Measurements from ENCODE around the gene NDUFV2.
A peak's percentile ranks its signal among the peaks of the same experiment; 100 is the strongest.
"Not testable (repeated sequence)": the region's sequence is repeated elsewhere in the genome, so short reads cannot be mapped to it uniquely, and the experiment has no call there.

Gene NDUFV2

GRCh38 chr18:9102508-9103375 lies at the start of gene NDUFV2:
Gene NDUFV2, plus strand, starts transcription at chr18:9102699. Its CDS starts 45 bp downstream, at chr18:9102744.
- DNase-seq, result peak; percentile 99

GRCh38 chr18:9053814-9054213 lies 48.7 kb upstream of the NDUFV2 start:
- DNase-seq, result no peak

- DNase-seq, result no peak
Observed at GRCh38 chr18:9055185-9055584, 47.3 kb upstream of the NDUFV2 start.

GRCh38 chr18:9055626-9056025 lies 46.9 kb upstream of the NDUFV2 start:
- DNase-seq, result no peak

- DNase-seq, result no peak
Observed at GRCh38 chr18:9057646-9058045, 44.9 kb upstream of the NDUFV2 start.

DNA sequence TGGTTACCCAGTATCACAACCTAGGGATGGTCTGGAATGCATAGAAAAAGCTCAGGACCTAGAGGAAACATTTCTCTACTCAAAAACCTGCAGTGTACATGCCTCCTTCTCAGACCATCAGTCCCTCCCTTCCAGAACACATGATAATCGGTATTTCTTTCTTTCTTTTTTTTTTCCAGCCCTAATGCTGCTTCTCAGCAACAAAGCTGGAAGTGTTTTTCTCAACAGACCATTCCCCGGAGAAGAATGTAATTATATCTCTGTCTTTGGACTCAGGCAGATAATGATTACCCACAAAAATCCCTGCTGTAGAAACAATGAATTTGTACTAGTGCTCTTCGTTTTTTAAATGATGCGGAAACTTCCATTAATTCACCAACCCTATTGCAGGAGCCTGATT lies 44.1 kb upstream of the NDUFV2 start:
- no peak for DNase-seq

DNA sequence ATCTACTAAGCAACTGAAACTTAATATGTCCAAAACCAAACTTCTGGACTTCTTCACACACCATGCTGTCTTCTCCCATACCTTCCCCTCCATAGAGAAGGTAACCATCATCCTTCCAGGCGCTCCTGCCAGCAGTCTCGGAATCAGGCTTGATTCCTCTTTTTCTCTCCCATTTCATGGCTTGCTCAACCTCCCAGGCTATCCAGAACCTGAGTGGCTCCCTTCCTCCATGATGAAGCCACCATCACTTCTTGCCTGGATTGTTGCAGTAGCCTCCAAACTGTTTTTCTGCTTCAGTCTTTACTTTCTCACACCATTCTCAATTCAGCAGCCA lies 40.1 kb upstream of the NDUFV2 start:
- DNase-seq, result no peak

- DNase-seq, result no peak
Observed at GRCh38 chr18:9065864-9066263, 36.6 kb upstream of the NDUFV2 start.

GRCh38 chr18:9066358-9066757 lies 36.1 kb upstream of the NDUFV2 start:
- DNase-seq, result no peak

DNA sequence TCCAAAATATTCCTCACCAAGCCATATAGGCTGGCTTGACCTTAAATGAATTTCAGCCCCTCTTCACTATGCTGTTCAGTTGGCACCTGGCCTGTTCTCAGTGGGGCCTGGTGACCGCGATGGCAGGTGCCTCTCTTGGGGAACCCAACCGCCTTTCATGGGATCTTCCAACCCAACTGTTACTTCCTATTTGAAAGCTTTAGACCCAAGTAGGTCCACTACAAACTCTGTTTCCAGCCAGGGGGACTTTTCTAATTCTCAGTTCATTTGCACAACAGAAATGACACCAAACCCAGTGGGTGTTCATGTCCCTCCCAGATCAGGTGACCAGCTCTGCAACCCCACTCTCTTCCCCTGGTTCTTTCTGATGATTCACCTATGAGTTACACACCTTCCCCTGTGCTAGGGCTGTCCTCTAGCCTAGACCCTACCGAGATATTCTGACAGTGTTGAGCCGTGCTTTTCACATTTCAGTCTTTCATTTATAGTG lies 35.6 kb upstream of the NDUFV2 start:
- no peak for DNase-seq

DNA sequence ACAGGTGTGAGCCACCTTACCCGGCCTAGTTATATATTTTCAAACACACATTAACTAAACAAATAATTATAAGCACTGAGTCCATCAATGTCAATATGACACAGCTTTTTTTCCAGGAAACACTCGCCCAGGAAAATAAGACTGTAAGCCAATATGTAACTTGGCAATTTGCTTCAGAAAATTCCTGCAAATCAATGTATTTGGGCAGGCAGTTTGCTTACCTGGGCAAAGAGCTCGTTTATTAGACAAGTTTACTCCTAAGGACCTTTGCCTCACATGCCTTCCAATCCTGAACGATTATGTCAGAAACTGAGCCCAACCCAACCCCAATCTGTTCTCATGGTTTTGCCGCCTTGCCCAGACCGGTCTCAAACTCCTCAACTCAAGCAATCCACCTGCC lies 34.7 kb upstream of the NDUFV2 start:
- no peak for DNase-seq

DNA sequence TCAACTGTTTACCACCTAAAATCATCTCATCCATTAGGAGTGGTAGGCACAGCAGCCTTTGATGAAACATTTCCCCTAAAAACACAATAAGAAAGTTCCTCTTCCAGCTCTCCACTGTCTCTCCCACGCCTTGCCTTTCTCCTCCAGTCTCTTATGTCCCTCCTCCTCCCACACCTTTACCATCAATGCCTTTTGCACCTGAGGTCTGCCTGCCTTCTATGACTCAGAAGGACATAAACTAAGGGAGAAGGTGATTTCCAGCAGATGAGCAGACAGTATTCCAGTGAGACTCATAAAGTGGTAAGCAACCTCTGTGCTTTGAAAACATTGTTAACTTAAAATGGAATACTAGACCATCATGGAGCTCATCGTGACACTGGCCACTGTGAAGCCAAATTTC lies 34.2 kb upstream of the NDUFV2 start:
- no peak for DNase-seq

- no peak for DNase-seq
Observed at GRCh38 chr18:9069601-9070000, 32.9 kb upstream of the NDUFV2 start.

DNA sequence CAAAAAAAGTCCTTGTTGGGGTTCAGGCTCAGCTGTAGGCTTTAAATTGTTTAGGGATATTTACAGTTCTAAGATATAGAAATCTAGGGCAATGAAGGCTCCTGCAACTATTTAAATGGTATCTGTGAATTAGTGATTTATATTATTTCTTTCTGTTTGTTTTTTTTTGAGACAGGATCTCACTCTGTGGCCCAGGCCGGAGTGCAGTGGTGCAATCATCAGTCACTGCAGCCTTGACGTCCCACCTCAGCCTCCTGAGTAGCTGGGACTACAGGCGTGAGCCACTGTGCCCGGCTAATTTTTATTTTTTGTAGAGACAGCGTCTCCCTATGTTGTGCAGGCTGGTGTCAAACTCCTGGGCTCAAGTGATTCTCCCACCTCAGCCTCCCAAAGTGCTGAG lies 32.3 kb upstream of the NDUFV2 start:
- DNase-seq, result no peak

GRCh38 chr18:9079818-9080528 lies 22.5 kb upstream of the NDUFV2 start:
- DNase-seq, result peak; percentile 18

DNA sequence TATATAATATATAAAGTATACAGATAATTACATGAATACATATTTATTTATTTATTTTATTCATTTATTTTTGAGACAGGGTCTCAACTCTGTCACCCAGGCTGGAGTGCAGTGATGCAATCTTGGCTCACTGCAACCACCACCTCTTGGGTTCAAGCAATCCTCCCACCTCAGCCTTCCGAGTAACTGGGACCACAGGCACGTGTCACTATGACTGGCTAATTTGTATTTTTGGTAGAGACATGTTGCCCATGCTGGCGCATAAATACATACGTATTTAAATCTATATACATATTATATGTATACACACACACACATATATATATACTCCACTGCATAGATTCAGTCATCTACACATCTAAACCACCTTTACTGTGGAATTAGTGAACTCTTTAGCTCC lies 20.6 kb upstream of the NDUFV2 start:
- DNase-seq, result peak; percentile 75

- peak; percentile 71 for DNase-seq
Observed at GRCh38 chr18:9082711-9083510, 19.6 kb upstream of the NDUFV2 start.

DNA sequence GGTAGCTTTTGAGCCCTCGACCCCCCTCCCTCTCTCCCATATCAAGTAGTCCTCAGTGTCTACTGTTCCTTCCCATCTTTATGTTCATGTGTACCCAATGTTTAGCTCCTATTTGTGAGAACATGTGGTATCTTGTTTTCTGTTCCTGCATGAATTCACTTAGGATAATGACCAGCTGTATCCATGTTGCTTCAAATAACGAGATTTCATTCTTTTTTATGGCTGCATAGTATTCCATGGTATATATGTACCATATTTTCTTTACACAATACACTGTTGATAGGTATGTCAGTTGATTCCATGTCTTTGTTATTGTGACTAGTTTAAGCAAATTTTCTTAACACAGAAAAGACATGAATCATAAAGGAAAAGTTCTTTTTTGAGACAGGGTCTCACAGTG lies 16.5 kb upstream of the NDUFV2 start:
- no peak for DNase-seq

DNA sequence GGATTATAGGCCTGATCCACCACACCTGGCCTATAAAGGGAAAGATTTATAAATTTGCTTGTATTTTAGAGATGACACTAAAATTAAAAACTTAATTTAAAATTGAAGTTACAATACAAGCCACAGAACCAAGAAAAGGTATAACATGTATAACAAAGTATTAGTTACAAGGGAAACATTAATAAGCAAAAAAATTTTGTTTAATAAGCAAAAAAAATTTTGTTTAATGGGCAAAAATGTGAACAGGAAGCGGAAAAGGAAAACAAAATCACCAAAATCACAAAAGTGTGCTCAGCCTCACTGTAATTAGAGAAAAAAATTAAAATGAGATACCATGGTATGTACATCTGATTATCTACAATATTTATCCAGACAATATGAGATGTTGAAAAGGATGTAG lies 15.9 kb upstream of the NDUFV2 start:
- no peak for DNase-seq

GRCh38 chr18:9087144-9087543 lies 15.4 kb upstream of the NDUFV2 start:
- DNase-seq, result no peak

DNA sequence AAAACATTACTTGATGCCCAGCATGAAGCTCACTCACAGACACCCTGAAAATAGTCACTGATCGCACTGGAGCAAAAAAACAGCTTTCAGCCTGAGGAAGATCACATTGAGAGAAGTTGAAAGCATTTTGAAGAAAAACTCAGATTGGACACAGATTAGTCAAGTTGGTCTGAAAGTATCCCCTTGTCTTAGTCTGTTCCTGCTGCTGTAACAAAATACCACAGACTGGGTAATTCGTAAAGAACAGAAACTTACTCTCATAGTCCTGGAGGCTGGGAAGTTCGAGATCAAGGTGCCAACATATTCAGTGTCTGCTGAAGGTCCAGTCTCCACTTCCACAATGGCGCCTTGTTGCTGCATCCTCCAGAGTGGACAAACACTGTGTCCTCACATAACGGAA lies 14.2 kb upstream of the NDUFV2 start:
- DNase-seq, result no peak

- DNase-seq, result not testable (repeated sequence)
Observed at GRCh38 chr18:9088727-9089126, 13.8 kb upstream of the NDUFV2 start.

DNA sequence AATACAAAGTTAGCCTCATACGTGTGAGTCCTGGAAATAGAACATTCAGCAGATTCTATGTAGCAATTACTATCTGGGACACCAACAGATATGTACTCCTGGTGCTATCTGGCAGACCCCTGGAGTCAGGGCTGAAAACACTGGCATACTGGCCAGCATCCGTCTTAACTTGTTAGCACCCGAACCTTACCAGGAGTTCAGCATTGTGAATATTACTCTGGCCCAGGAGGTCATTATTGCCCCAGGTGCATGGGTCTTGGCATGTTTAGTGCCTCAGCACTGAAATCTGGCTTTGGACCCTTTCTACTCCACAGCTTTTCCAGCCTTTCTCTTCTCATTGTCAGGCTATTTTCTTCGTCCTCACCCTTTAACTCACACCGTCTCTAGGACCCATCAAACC lies 11.9 kb upstream of the NDUFV2 start:
- DNase-seq, result no peak

Measured in stimulated activated CD8-positive, alpha-beta memory T cell treated with anti-CD3 and anti-CD28 coated beads, Interleukin-4, amount 100 ng/mL, for 48 hours (primary cell).